Measurements from ENCODE around the gene TBXA2R. TPM values are rescaled to one million over a fixed set of nuclear protein-coding genes. Genes with fewer than 3 reads are reported as not detected.

TBXA2R gene
- total RNA-seq, 1 experiment from 2014 or later = not detected

GRCh38 chr19:3655402-3656072 lies 48.9 kb upstream of the TBXA2R start:
- H3K4me2 ChIP-seq = no peak overlapping the region
- no peaks in the 10 kb centered on the region for H3K27me3 ChIP-seq (ENCODE audit: insufficient read depth, low read depth)
- no peaks in the 10 kb centered on the region for H4K20me1 ChIP-seq (ENCODE audit: insufficient read depth)
- BruUV-seq (replicated peaks) = no TSS peak
- H3K27ac ChIP-seq = no peak overlapping the region
- no peaks in the 10 kb centered on the region for H3K9me3 ChIP-seq (ENCODE audit: insufficient read depth, low read depth)
- no peak overlapping the region for H2AFZ ChIP-seq
- no peak overlapping the region for H3K4me3 ChIP-seq
- peak in 1 of 2 experiments; percentile 34 for DNase-seq
- TF ChIP-seq, protein P1, sequence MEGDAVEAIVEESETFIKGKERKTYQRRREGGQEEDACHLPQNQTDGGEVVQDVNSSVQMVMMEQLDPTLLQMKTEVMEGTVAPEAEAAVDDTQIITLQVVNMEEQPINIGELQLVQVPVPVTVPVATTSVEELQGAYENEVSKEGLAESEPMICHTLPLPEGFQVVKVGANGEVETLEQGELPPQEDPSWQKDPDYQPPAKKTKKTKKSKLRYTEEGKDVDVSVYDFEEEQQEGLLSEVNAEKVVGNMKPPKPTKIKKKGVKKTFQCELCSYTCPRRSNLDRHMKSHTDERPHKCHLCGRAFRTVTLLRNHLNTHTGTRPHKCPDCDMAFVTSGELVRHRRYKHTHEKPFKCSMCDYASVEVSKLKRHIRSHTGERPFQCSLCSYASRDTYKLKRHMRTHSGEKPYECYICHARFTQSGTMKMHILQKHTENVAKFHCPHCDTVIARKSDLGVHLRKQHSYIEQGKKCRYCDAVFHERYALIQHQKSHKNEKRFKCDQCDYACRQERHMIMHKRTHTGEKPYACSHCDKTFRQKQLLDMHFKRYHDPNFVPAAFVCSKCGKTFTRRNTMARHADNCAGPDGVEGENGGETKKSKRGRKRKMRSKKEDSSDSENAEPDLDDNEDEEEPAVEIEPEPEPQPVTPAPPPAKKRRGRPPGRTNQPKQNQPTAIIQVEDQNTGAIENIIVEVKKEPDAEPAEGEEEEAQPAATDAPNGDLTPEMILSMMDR (conservative IDR thresholded peaks at IDR 0.05) = no peak
- no peak for TF ChIP-seq EZH2 (IDR thresholded peaks at IDR 0.05; ENCODE audit: low read depth)
- no peaks in the 10 kb centered on the region for H3F3A ChIP-seq (ENCODE audit: insufficient read depth, low read depth)
- ChIA-PET CTCF (no interaction called here), POLR2A (ENCODE audit: unreplicated experiment) (interaction anchor here (0.7 kb wide), 1 partner anchor 23 kb away, joined by 3 read pairs; no protein-coding TSS in a partner anchor)
- H3K9me2 ChIP-seq (ENCODE audit: insufficient read depth) = no peaks in the 10 kb centered on the region
- H3K79me2 ChIP-seq (ENCODE audit: low read depth) = no peaks in the 10 kb centered on the region
- no peaks in the 10 kb centered on the region for H3K4me1 ChIP-seq (replicated peaks; ENCODE audit: insufficient read depth)
- intact Hi-C loops (cut with micrococcal nuclease; ENCODE audit: unreplicated experiment) = no loop called here
- H3K36me3 ChIP-seq (ENCODE audit: low read depth) = no peaks in the 10 kb centered on the region

DNA sequence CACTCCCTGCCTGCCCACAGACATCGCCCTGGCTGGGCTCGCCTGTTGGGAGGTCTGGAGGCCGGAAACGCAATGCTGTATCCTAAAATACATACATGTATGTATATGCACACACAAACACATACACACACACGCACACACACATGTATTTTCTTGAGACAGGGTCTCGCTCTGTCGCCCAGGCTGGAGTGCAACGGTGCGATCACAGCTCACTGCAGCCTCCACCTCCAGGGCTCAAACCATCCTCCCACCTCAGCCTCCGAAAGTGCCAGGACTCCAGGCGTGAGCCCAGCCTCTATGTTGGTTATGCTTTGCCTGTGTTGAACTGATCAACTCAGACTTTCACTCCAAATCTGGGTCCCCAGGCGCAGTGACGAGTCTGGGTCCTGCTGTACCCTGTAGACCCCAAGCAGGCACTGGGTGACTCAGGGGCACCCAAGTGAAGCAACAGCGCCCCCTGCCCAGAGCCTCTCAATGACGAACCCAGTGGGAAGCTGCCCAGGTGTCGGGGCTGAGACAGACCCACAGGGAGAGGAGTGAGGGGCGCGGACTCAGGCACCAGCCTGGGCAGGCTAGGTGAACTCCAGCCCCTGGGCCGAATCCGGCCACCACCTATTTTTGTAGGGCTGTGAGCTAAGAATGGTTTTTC lies 47.3 kb upstream of the TBXA2R start:
- Histone ChIP-seq H3K79me2 (ENCODE audit: low read depth) (no peaks in the 10 kb centered on the region), H4K20me1 (ENCODE audit: insufficient read depth) (no peaks in the 10 kb centered on the region), H3K4me3 (no peak overlapping the region), H3K4me2 (no peak overlapping the region), H3K27ac (no peak overlapping the region), H3K36me3 (ENCODE audit: low read depth) (no peaks in the 10 kb centered on the region), H3K9me2 (ENCODE audit: insufficient read depth) (no peaks in the 10 kb centered on the region), H3K27me3 (ENCODE audit: insufficient read depth, low read depth) (no peaks in the 10 kb centered on the region), H3K9me3 (ENCODE audit: insufficient read depth, low read depth) (no peaks in the 10 kb centered on the region), H3K4me1 (replicated peaks; ENCODE audit: insufficient read depth) (no peaks in the 10 kb centered on the region), H2AFZ (no peak overlapping the region), H3F3A (ENCODE audit: insufficient read depth, low read depth) (no peaks in the 10 kb centered on the region)
- CTCF ChIA-PET = no interaction called here
- DNase-seq = no peak
- POLR2A ChIA-PET (ENCODE audit: unreplicated experiment) = no interaction called here
- BruUV-seq (replicated peaks) = no TSS peak
- TF ChIP-seq EZH2 (IDR thresholded peaks at IDR 0.05; ENCODE audit: low read depth) = no peak
- TF ChIP-seq, protein P1 (conservative IDR thresholded peaks at IDR 0.05) = peak; percentile 37; the same call in 1 of the 2 replicates
- intact Hi-C loops (cut with micrococcal nuclease; ENCODE audit: unreplicated experiment) = no loop called here

- no peak for TF ChIP-seq EZH2 (IDR thresholded peaks at IDR 0.05; ENCODE audit: low read depth)
- TF ChIP-seq, protein P1 (conservative IDR thresholded peaks at IDR 0.05) = no peak
- intact Hi-C loops (cut with micrococcal nuclease; ENCODE audit: unreplicated experiment) = no loop called here
- Histone ChIP-seq H3K27me3 (ENCODE audit: insufficient read depth, low read depth) (no peaks in the 10 kb centered on the region), H3K4me3 (no peak overlapping the region), H2AFZ (no peak overlapping the region), H3K9me2 (ENCODE audit: insufficient read depth) (no peaks in the 10 kb centered on the region), H3K36me3 (ENCODE audit: low read depth) (no peaks in the 10 kb centered on the region), H3K4me2 (no peak overlapping the region), H3K4me1 (replicated peaks; ENCODE audit: insufficient read depth) (no peaks in the 10 kb centered on the region), H3F3A (ENCODE audit: insufficient read depth, low read depth) (no peaks in the 10 kb centered on the region), H3K9me3 (ENCODE audit: insufficient read depth, low read depth) (no peaks in the 10 kb centered on the region), H3K79me2 (ENCODE audit: low read depth) (no peaks in the 10 kb centered on the region), H3K27ac (no peak overlapping the region), H4K20me1 (ENCODE audit: insufficient read depth) (no peaks in the 10 kb centered on the region)
- no peak for DNase-seq
- ChIA-PET CTCF (no interaction called here), POLR2A (ENCODE audit: unreplicated experiment) (no interaction called here)
- no TSS peak for BruUV-seq (replicated peaks)
These were observed 46.6 kb upstream of the TBXA2R start for GRCh38 chr19:3653081-3653795.

All from PC-9 (cell line).